ENCODE data around the gene GVQW3.

GVQW3 gene

GRCh38 chr11:76445121-76446084 is 64.3 kb downstream of the GVQW3 start:
- peak; percentile 51 for DNase-seq (ENCODE audit: low read depth)

DNA sequence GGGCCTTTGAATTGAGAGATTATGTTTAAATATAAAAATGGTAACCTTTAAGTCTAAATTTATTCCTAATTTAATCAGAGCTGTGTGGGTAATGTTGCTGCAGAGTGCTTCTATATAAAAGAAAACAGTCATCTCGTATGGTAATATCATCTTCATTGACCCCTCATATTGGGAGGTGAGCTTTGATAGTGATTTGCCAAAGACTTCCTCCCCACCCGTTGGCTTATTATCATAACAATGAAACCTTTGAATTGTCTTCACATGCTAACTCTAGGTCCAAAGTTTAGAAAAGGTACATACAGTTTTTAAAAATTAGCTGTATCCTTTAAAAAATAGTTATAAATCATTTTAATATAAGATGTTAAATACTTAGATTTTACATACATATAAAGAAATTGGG is 67.4 kb downstream of the GVQW3 start:
- DNase-seq (ENCODE audit: low read depth): no peak

DNA sequence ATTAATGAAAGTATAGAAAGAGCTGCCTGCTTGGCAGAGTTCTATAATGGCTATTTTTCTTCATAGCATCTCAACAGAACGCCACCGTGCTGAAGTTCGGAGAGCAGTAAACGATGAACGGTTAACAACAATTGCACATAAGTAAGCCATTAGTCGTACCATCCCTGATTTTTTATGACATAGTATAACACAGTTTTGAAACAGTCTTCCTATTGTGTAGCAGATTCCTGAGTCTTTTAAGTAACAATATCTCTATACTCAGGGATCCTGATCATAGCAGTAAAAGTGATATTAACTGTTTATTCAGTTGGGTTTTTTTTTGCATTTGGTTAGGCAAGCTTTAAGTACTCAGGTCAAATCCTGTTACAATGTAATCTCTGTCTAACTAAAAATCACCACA is 72.1 kb downstream of the GVQW3 start:
- DNase-seq (ENCODE audit: low read depth): no peak

DNA sequence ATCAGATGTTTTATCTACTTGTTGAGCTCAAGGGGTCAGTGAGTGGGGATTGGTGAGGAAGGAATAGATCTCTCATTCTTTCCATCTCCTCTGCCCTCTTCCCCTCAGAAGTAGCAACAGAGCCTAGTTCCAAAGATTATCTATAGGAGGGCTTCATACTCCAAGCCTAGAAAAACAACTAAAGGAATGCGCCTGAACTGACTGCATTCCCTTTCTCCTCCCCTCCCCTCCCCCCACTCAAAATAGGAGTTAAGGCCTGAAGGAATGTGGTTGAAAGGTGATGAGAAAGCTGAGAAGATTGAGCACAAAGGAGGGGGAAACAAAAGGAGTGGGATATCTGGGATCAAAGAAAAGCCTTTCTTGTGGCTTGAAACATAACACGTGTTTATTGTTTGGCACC is 74.2 kb downstream of the GVQW3 start:
- DNase-seq (ENCODE audit: low read depth): no peak

DNA sequence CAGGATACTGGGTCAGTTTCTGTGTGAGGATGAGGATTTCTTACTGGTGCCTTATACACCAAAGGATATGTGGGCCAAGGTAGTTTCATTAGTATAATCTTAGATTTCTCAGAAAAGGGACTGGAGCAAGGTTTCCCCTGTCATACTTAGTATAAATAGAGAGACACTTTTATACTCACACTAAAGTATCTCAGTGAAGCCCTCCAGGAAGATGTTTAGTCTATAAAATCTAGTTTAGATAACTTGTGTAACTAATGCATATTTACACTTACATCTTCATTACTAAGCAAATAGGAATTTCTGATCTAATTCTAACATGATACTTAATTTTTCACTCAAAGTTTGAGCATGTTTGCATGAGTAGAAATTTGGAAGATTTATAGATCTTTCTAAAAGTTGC is 74.8 kb downstream of the GVQW3 start:
- DNase-seq (ENCODE audit: low read depth): no peak

GRCh38 chr11:76456571-76456970 is 75.4 kb downstream of the GVQW3 start:
- DNase-seq (ENCODE audit: low read depth): no peak
